Frontal cortex (tissue), 4 donors: ENCODE data around the gene STAU1. TPM values are rescaled to one million over a fixed set of nuclear protein-coding genes. Genes with fewer than 3 reads are reported as not detected.
"Not testable (repeated sequence)": the region's sequence is repeated elsewhere in the genome, so short reads cannot be mapped to it uniquely, and the experiment has no call there.

Experiments
- DNase-seq, 2 donors: peaks; one replicate each; pipeline ENCODE4 v3.0.0; 2012; ENCODE audit warnings: low spot score in 2 of 2
- FAIRE-seq: peaks from 2 replicates; lab custom pipeline; 2012; peaks lifted over from hg19 to GRCh38; lab: Jason Lieb, UNC
- total RNA-seq: library from RNA; depleted of rRNA; stranded (reverse); fragments of >200 nt; gene quantifications from one replicate; pipeline ENCODE4 v1.2.3, GENCODE V29; 2014
- donor health status: control.
- donor health status: control.
- donor health status: control.

STAU1 gene
- total RNA-seq, 1 donor from 2014 or later: 46.5 TPM

GRCh38 chr20:49134797-49135196 lies 53.3 kb downstream of the STAU1 start:
- not testable (repeated sequence) for FAIRE-seq, DNase-seq

- DNase-seq (no peak), FAIRE-seq (no peak)
These were observed 54.6 kb downstream of the STAU1 start for GRCh38 chr20:49133571-49133970.

- FAIRE-seq: peak; percentile 57
- DNase-seq: peak; percentile 44 to 60
These were observed 55.1 kb downstream of the STAU1 start for GRCh38 chr20:49132995-49133478.

- DNase-seq: no peak
- no peak for FAIRE-seq
These were observed 64.2 kb downstream of the STAU1 start for GRCh38 chr20:49123982-49124381.

GRCh38 chr20:49122920-49123319 lies 65.2 kb downstream of the STAU1 start:
- FAIRE-seq (no peak), DNase-seq (no peak)

GRCh38 chr20:49119988-49120387 lies 68.1 kb downstream of the STAU1 start:
- FAIRE-seq (no peak), DNase-seq (no peak)

- DNase-seq: no peak
- FAIRE-seq: no peak
These were observed 69.8 kb downstream of the STAU1 start for GRCh38 chr20:49118307-49118706.

- FAIRE-seq (no peak), DNase-seq (no peak)
These were observed 72.6 kb downstream of the STAU1 start for GRCh38 chr20:49115564-49115963.

- FAIRE-seq (no peak), DNase-seq (no peak)
These were observed 75.4 kb downstream of the STAU1 start for GRCh38 chr20:49112596-49113274.

- DNase-seq (no peak), FAIRE-seq (no peak)
These were observed 77.1 kb downstream of the STAU1 start for GRCh38 chr20:49110767-49111694.

GRCh38 chr20:49106328-49106727 lies 81.8 kb downstream of the STAU1 start:
- FAIRE-seq: no peak

GRCh38 chr20:49104979-49105547 lies 83.1 kb downstream of the STAU1 start:
- DNase-seq, FAIRE-seq: not testable (repeated sequence)

More at GRCh38 chr20:49106328-49106727, 81.8 kb downstream of the STAU1 start:
- no peak for DNase-seq

- no peak for FAIRE-seq
- DNase-seq: no peak
These were observed 83.8 kb downstream of the STAU1 start for GRCh38 chr20:49104365-49104648.

GRCh38 chr20:49103647-49104364 lies 84.3 kb downstream of the STAU1 start:
- DNase-seq (no peak), FAIRE-seq (no peak)

- FAIRE-seq (no peak), DNase-seq (no peak)
These were observed 85.1 kb downstream of the STAU1 start for GRCh38 chr20:49103019-49103418.

- FAIRE-seq: no peak
- no peak for DNase-seq
These were observed 87.2 kb downstream of the STAU1 start for GRCh38 chr20:49100972-49101371.

- DNase-seq, FAIRE-seq: not testable (repeated sequence)
These were observed 87.8 kb downstream of the STAU1 start for GRCh38 chr20:49100292-49100691.

GRCh38 chr20:49099011-49099410 lies 89.1 kb downstream of the STAU1 start:
- no peak for DNase-seq
- no peak for FAIRE-seq

- no peak for FAIRE-seq
- DNase-seq: no peak
These were observed 90.0 kb downstream of the STAU1 start for GRCh38 chr20:49098136-49098535.

- DNase-seq (no peak), FAIRE-seq (no peak)
These were observed 91.0 kb downstream of the STAU1 start for GRCh38 chr20:49097159-49097558.
